KMS-11 (cell line): ENCODE results near the gene NTNG2.

Experiments
- H2AFZ ChIP-seq: fragments of 200-600 bp; sonication (generic); 2 replicates; pipeline ENCODE4 v1.6.1; 2016; ENCODE audit warnings: antibody characterized with exemption, mixed run types, low read depth
- H3K27ac ChIP-seq: fragments of 200-600 bp; sonication (generic); 2 replicates; pipeline ENCODE4 v1.6.1; 2016; ENCODE audit warnings: mild to moderate bottlenecking, mixed run types
- H3K27me3 ChIP-seq: fragments of 200-600 bp; sonication (generic); 2 replicates; pipeline ENCODE4 v1.6.1; 2017; ENCODE audit warnings: mild to moderate bottlenecking, low read depth, mixed run types, moderate library complexity; ENCODE audit not compliant: insufficient read depth
- H3K36me3 ChIP-seq: fragments of 200-600 bp; sonication (generic); 2 replicates; pipeline ENCODE4 v1.6.1; 2017; ENCODE audit warnings: mild to moderate bottlenecking, mixed run types; ENCODE audit not compliant: insufficient read depth
- H3K4me1 ChIP-seq: fragments of 200-600 bp; sonication (generic); 2 replicates; pipeline ENCODE4 v1.6.1; 2016; ENCODE audit warnings: mild to moderate bottlenecking, low read depth, mixed run types; ENCODE audit not compliant: poor library complexity, severe bottlenecking
- H3K4me2 ChIP-seq: fragments of 200-600 bp; sonication (generic); 2 replicates; pipeline ENCODE4 v1.7.0; 2016; ENCODE audit warnings: mild to moderate bottlenecking, mixed run types
- H3K4me3 ChIP-seq: fragments of 200-600 bp; sonication (generic); IDR thresholded peaks from 2 replicates; pipeline ENCODE4 v1.6.1; 2017; ENCODE audit warnings: low read depth, low read length, mixed read lengths; ENCODE audit not compliant: insufficient read depth
- H3K79me2 ChIP-seq: fragments of 200-600 bp; sonication (generic); 2 replicates; pipeline ENCODE4 v1.6.1; 2016; ENCODE audit warnings: low read depth, mixed run types; ENCODE audit not compliant: insufficient read depth
- H3K9ac ChIP-seq: fragments of 200-600 bp; sonication (generic); 2 replicates; pipeline ENCODE4 v1.6.1; 2016; ENCODE audit warnings: mild to moderate bottlenecking, mixed run types
- H4K20me1 ChIP-seq: fragments of 200-600 bp; sonication (generic); 2 replicates; pipeline ENCODE4 v1.6.1; 2016; ENCODE audit warnings: mild to moderate bottlenecking, mixed run types; ENCODE audit not compliant: insufficient read depth
- TF ChIP-seq, protein P1 (sequence below): fragments of 200-600 bp; sonication (generic); conservative IDR thresholded peaks from 2 replicates; pipeline ENCODE4 v1.6.1; 2017; ENCODE audit warnings: low read depth, mild to moderate bottlenecking, antibody characterized with exemption, low read length, moderate library complexity, mixed read lengths

The NTNG2 gene

DNA sequence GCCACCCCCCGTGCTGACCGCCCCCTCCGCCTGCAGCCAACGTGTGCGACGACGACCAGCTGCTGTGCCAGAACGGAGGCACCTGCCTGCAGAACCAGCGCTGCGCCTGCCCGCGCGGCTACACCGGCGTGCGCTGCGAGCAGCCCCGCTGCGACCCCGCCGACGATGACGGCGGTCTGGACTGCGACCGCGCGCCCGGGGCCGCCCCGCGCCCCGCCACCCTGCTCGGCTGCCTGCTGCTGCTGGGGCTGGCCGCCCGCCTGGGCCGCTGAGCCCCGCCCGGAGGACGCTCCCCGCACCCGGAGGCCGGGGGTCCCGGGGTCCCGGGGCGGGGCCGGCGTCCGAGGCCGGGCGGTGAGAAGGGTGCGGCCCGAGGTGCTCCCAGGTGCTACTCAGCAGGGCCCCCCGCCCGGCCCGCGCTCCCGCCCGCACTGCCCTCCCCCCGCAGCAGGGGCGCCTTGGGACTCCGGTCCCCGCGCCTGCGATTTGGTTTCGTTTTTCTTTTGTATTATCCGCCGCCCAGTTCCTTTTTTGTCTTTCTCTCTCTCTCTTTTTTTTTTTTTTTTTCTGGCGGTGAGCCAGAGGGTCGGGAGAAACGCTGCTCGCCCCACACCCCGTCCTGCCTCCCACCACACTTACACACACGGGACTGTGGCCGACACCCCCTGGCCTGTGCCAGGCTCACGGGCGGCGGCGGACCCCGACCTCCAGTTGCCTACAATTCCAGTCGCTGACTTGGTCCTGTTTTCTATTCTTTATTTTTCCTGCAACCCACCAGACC, 80.2 kb downstream of the NTNG2 start:
- H3K4me2 ChIP-seq = peak overlapping the region; percentile 71

GRCh38 chr9:132242621-132243155, 80.8 kb downstream of the NTNG2 start:
- H3K4me2 ChIP-seq = peak overlapping the region; percentile 71
- H3K9ac ChIP-seq = no peak overlapping the region; the same call in 1 of the 2 replicates
- TF ChIP-seq, protein P1, sequence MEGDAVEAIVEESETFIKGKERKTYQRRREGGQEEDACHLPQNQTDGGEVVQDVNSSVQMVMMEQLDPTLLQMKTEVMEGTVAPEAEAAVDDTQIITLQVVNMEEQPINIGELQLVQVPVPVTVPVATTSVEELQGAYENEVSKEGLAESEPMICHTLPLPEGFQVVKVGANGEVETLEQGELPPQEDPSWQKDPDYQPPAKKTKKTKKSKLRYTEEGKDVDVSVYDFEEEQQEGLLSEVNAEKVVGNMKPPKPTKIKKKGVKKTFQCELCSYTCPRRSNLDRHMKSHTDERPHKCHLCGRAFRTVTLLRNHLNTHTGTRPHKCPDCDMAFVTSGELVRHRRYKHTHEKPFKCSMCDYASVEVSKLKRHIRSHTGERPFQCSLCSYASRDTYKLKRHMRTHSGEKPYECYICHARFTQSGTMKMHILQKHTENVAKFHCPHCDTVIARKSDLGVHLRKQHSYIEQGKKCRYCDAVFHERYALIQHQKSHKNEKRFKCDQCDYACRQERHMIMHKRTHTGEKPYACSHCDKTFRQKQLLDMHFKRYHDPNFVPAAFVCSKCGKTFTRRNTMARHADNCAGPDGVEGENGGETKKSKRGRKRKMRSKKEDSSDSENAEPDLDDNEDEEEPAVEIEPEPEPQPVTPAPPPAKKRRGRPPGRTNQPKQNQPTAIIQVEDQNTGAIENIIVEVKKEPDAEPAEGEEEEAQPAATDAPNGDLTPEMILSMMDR = no peak
- H3K36me3 ChIP-seq = no peaks in the 10 kb centered on the region
- H3K27me3 ChIP-seq = peaks cover 55% of the 10 kb centered on the region
- H2AFZ ChIP-seq = peak overlapping the region; percentile 95
- H3K4me3 ChIP-seq = no peak overlapping the region
- H4K20me1 ChIP-seq = no peaks in the 10 kb centered on the region
- H3K27ac ChIP-seq = no peak overlapping the region
- no peaks in the 10 kb centered on the region for H3K4me1 ChIP-seq
- H3K79me2 ChIP-seq = no peaks in the 10 kb centered on the region

More for the DNA sequence above, 80.2 kb downstream of the NTNG2 start:
- Histone ChIP-seq H3K9ac (peak overlapping the region; percentile 11; the same call in 1 of the 2 replicates), H4K20me1 (no peaks in the 10 kb centered on the region), H3K4me1 (no peaks in the 10 kb centered on the region), H2AFZ (peak overlapping the region; percentile 95), H3K79me2 (no peaks in the 10 kb centered on the region), H3K36me3 (no peaks in the 10 kb centered on the region), H3K27ac (no peak overlapping the region), H3K4me3 (no peak overlapping the region), H3K27me3 (peaks cover 61% of the 10 kb centered on the region)
- TF ChIP-seq, protein P1 = no peak

- Histone ChIP-seq H3K27ac (no peak overlapping the region), H3K36me3 (no peaks in the 10 kb centered on the region), H3K79me2 (no peaks in the 10 kb centered on the region), H3K4me2 (no peak overlapping the region; the same call in 1 of the 2 replicates), H3K4me1 (no peaks in the 10 kb centered on the region), H3K4me3 (no peak overlapping the region), H4K20me1 (no peaks in the 10 kb centered on the region), H2AFZ (no peak overlapping the region; the same call in 1 of the 2 replicates), H3K9ac (no peak overlapping the region), H3K27me3 (peaks cover 55% of the 10 kb centered on the region)
- TF ChIP-seq, protein P1 = no peak
These were observed 81.6 kb downstream of the NTNG2 start for GRCh38 chr9:132243156-132244074.

- H3K27me3 ChIP-seq = peaks cover 41% of the 10 kb centered on the region
- no peak overlapping the region for H3K27ac ChIP-seq
- no peak overlapping the region for H2AFZ ChIP-seq
- H4K20me1 ChIP-seq = no peaks in the 10 kb centered on the region
- no peak overlapping the region for H3K9ac ChIP-seq
- no peaks in the 10 kb centered on the region for H3K36me3 ChIP-seq
- H3K4me1 ChIP-seq = no peaks in the 10 kb centered on the region
- no peak overlapping the region for H3K4me3 ChIP-seq
- TF ChIP-seq, protein P1 = no peak
- H3K4me2 ChIP-seq = no peak overlapping the region
- H3K79me2 ChIP-seq = no peaks in the 10 kb centered on the region
These were observed 83.0 kb downstream of the NTNG2 start for GRCh38 chr9:132244582-132245455.
